OCI-LY3 (cell line): Measurements from ENCODE around the gene GFPT2.

Source experiments
- H2AFZ ChIP-seq: fragments of 200-600, 300-600 bp; shearing (Covaris generic); 2 replicates; pipeline ENCODE4 v1.6.0; 2014; ENCODE audit warnings: antibody characterized with exemption, low read depth, low read length
- H3K27ac ChIP-seq: fragments of 200-600, 300-600 bp; sonication (generic); 2 replicates; pipeline ENCODE4 v1.5.1; 2014; ENCODE audit warnings: mild to moderate bottlenecking, low read length, moderate library complexity, mixed read lengths
- H3K27me3 ChIP-seq: fragments of 200-600, 300-600 bp; sonication (generic); 2 replicates; pipeline ENCODE4 v1.6.1; 2014; ENCODE audit warnings: low read depth, low read length, mixed read lengths
- H3K36me3 ChIP-seq: fragments of 200-600, 300-600 bp; sonication (generic); replicated peaks from 2 replicates; pipeline ENCODE3; 2014; ENCODE audit warnings: low read depth, low read length, mixed read lengths
- H3K4me1 ChIP-seq: fragments of 300-600, 200-600 bp; sonication (generic); 2 replicates; pipeline ENCODE4 v1.6.1; 2014; ENCODE audit warnings: low read length, mixed read lengths
- H3K4me2 ChIP-seq: fragments of 200-600, 300-600 bp; sonication (generic); 2 replicates; pipeline ENCODE4 v1.6.1; 2014; ENCODE audit warnings: low read length, mixed read lengths
- H3K4me3 ChIP-seq: fragments of 300-600, 200-600 bp; sonication (generic); 2 replicates; pipeline ENCODE4 v1.5.1; 2014; ENCODE audit warnings: antibody characterized with exemption, mild to moderate bottlenecking, low read length, moderate library complexity
- H3K79me2 ChIP-seq: fragments of 300-600, 200-600 bp; shearing (Covaris generic); 2 replicates; pipeline ENCODE4 v1.6.1; 2014; ENCODE audit warnings: mild to moderate bottlenecking, low read length, mixed read lengths
- H3K9ac ChIP-seq: fragments of 300-600, 200-600 bp; shearing (Covaris generic); 2 replicates; pipeline ENCODE4 v1.6.0; 2014; ENCODE audit warnings: mild to moderate bottlenecking, low read length, moderate library complexity
- H3K9me3 ChIP-seq: fragments of 200-600, 300-600 bp; shearing (Covaris generic); 2 replicates; pipeline ENCODE4 v1.6.1; 2014; ENCODE audit warnings: low read length, mixed read lengths; ENCODE audit not compliant: insufficient read depth
- H4K20me1 ChIP-seq: fragments of 200-600, 300-600 bp; sonication (generic); 2 replicates; pipeline ENCODE4 v1.6.1; 2016; ENCODE audit warnings: low read length, mixed read lengths; ENCODE audit not compliant: insufficient read depth
- EZH2phosphoT487 ChIP-seq: fragments of 200-600 bp; shearing (Covaris generic); IDR thresholded peaks from 2 replicates; pipeline ENCODE4 v1.6.1; 2018; ENCODE audit warnings: antibody characterized with exemption, mixed run types, low read depth
- TF ChIP-seq, protein P1 (sequence below): fragments of 200-600, 300-600 bp; sonication (generic); IDR thresholded peaks from 2 replicates; pipeline ENCODE4 v1.5.1; 2014; ENCODE audit warnings: antibody characterized with exemption, low read length, low read depth

The GFPT2 gene

GRCh38 chr5:180343831-180344695, 9.1 kb downstream of the GFPT2 start:
- H2AFZ ChIP-seq, result no peak overlapping the region
- no peaks in the 10 kb centered on the region for H3K79me2 ChIP-seq
- H3K27ac ChIP-seq, result no peak overlapping the region
- H3K4me1 ChIP-seq, result no peaks in the 10 kb centered on the region
- H3K4me2 ChIP-seq, result no peak overlapping the region
- H3K36me3 ChIP-seq, result no peaks in the 10 kb centered on the region
- H3K27me3 ChIP-seq, result no peaks in the 10 kb centered on the region
- H3K9me3 ChIP-seq, result no peaks in the 10 kb centered on the region
- H3K9ac ChIP-seq, result no peak overlapping the region
- no peak overlapping the region for H3K4me3 ChIP-seq
- no peak for TF ChIP-seq EZH2phosphoT487
- TF ChIP-seq, protein P1, sequence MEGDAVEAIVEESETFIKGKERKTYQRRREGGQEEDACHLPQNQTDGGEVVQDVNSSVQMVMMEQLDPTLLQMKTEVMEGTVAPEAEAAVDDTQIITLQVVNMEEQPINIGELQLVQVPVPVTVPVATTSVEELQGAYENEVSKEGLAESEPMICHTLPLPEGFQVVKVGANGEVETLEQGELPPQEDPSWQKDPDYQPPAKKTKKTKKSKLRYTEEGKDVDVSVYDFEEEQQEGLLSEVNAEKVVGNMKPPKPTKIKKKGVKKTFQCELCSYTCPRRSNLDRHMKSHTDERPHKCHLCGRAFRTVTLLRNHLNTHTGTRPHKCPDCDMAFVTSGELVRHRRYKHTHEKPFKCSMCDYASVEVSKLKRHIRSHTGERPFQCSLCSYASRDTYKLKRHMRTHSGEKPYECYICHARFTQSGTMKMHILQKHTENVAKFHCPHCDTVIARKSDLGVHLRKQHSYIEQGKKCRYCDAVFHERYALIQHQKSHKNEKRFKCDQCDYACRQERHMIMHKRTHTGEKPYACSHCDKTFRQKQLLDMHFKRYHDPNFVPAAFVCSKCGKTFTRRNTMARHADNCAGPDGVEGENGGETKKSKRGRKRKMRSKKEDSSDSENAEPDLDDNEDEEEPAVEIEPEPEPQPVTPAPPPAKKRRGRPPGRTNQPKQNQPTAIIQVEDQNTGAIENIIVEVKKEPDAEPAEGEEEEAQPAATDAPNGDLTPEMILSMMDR, result no peak
- H4K20me1 ChIP-seq, result no peaks in the 10 kb centered on the region

DNA sequence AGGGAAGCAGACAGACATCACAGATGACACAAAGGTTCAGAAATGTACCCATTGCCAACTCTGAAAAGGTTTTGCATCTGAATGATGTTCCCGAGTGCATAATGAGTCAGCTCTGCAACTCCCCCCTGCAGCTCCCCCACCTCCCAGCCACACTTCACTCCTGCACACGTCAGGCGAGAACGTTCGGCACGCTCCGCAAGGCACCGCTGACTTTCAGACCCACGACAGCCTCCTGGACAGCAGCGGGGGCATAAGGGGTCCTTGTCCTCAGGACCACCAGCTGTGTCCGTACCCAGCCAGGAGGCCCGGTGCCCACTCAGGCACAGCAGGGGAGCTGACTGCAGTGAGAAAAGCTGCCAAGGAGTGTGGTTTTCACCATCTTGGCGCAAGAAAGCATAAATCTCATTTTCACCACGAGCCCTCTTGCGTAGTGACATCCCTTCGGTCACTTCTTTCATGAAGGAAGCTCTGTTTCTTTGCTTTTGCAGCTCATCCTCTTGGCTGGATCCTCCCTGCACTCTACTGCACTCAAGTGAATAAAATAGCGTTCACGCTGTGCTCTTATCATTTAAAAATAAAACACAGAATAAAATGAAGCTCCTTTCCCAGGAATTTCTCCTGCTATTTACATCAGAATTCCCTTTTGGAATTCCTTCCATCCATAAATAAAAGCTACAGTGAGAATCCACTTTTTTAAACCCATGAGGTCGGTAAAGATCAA, 9.9 kb downstream of the GFPT2 start:
- Histone ChIP-seq H2AFZ (no peak overlapping the region), H3K4me3 (no peak overlapping the region), H3K27me3 (no peaks in the 10 kb centered on the region), H3K4me2 (no peak overlapping the region), H3K36me3 (no peaks in the 10 kb centered on the region), H3K27ac (no peak overlapping the region), H3K9ac (no peak overlapping the region), H3K4me1 (no peaks in the 10 kb centered on the region), H3K9me3 (no peaks in the 10 kb centered on the region), H3K79me2 (no peaks in the 10 kb centered on the region), H4K20me1 (no peaks in the 10 kb centered on the region)
- no peak for TF ChIP-seq EZH2phosphoT487
- TF ChIP-seq, protein P1, result no peak

DNA sequence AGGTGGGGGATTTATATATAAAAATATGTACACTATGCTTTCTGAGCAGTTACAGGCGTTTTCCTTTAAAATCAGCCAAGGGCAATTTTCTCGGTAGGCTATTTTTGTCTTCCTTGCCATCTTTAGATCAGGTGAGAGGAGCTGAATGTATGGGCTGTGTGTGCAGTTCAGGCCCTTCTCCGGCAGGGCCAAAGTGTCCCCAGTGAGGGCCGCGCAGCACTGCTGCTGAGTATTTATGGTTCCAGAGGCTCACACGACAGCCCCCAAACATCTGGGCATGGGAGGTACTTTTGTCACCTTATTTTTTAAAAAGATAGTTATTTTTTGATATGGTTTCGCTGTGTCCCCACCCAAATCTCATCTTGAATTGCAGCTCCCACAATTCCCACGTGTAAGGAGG, 11.5 kb downstream of the GFPT2 start:
- no peaks in the 10 kb centered on the region for H3K4me1 ChIP-seq
- no peak overlapping the region for H2AFZ ChIP-seq
- H3K9ac ChIP-seq, result no peak overlapping the region
- no peak overlapping the region for H3K4me2 ChIP-seq
- H4K20me1 ChIP-seq, result no peaks in the 10 kb centered on the region
- H3K4me3 ChIP-seq, result no peak overlapping the region
- H3K79me2 ChIP-seq, result no peaks in the 10 kb centered on the region
- H3K36me3 ChIP-seq, result no peaks in the 10 kb centered on the region
- no peak overlapping the region for H3K27ac ChIP-seq
- H3K9me3 ChIP-seq, result no peaks in the 10 kb centered on the region
- H3K27me3 ChIP-seq, result no peaks in the 10 kb centered on the region
- TF ChIP-seq EZH2phosphoT487, result no peak
- TF ChIP-seq, protein P1, result no peak

DNA sequence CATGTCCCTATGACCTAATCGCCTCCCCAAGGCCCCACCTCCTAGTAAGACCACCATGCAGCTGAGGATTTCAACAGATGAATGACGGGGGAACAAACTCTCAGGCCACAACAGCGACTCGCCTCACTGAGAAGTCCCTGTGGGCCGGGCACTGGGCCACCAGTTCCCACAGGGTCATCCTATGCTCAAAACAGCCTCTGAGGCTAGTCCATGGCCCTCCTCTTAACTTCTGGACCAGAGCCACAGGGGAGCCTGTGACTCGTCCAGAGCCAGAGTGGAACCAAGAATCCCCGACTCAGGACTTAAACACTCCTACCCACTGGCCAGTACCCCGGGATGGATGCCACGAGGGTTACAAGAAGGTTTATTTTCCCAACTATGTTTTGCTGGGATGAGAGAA, 12.3 kb downstream of the GFPT2 start:
- H3K9ac ChIP-seq, result no peak overlapping the region
- no peak overlapping the region for H2AFZ ChIP-seq
- no peak overlapping the region for H3K4me2 ChIP-seq
- no peaks in the 10 kb centered on the region for H3K4me1 ChIP-seq
- no peaks in the 10 kb centered on the region for H3K27me3 ChIP-seq
- TF ChIP-seq EZH2phosphoT487, result no peak
- TF ChIP-seq, protein P1, result no peak
- H3K9me3 ChIP-seq, result no peaks in the 10 kb centered on the region
- H3K27ac ChIP-seq, result no peak overlapping the region
- no peaks in the 10 kb centered on the region for H4K20me1 ChIP-seq
- no peaks in the 10 kb centered on the region for H3K36me3 ChIP-seq
- no peak overlapping the region for H3K4me3 ChIP-seq
- no peaks in the 10 kb centered on the region for H3K79me2 ChIP-seq
